MM.1S (cell line): Measurements from ENCODE around the gene CALCA.

ENCODE experiments used
- CTCF ChIP-seq: fragments of 300-600 bp; sonication (generic); IDR thresholded peaks from 2 replicates; pipeline ENCODE4 v1.5.1; 2016; ENCODE audit warnings: antibody characterized with exemption, low read length, mixed read lengths
- EZH2 ChIP-seq: fragments of 300-600 bp; sonication (generic); optimal IDR thresholded peaks from 2 replicates; pipeline ENCODE3; 2017; ENCODE audit warnings: low read depth, mild to moderate bottlenecking, antibody characterized with exemption, low read length, mixed read lengths

- no peak for TF ChIP-seq CTCF
- TF ChIP-seq EZH2, result no peak
Observed at GRCh38 chr11:14942745-14943144, 29.4 kb downstream of the CALCA start.
